HUES6 (cell line): ENCODE results near the gene MUC5B.

Experiments
- H3K27ac ChIP-seq: 2 replicates; pipeline ENCODE4 v1.7.0; 2013; ENCODE audit warnings: low read depth, mild to moderate bottlenecking, low read length, inconsistent platforms
- H3K27me3 ChIP-seq: 2 replicates; pipeline ENCODE4 v1.6.1; 2013; ENCODE audit warnings: low read length; ENCODE audit not compliant: control insufficient read depth, insufficient read depth
- H3K36me3 ChIP-seq: 2 replicates; pipeline ENCODE4 v1.6.1; 2013; ENCODE audit warnings: low read length; ENCODE audit not compliant: control insufficient read depth, insufficient read depth
- H3K4me1 ChIP-seq: 2 replicates; pipeline ENCODE4 v1.6.1; 2013; ENCODE audit warnings: low read length; ENCODE audit not compliant: control insufficient read depth, insufficient read depth
- H3K4me3 ChIP-seq: 2 replicates; pipeline ENCODE4 v1.5.1; 2013; ENCODE audit warnings: low read depth, low read length
- H3K9ac ChIP-seq: one replicate; pipeline ENCODE4 v1.6.1; 2013; ENCODE audit warnings: mild to moderate bottlenecking, low read length
- H3K9me3 ChIP-seq: 2 replicates; pipeline ENCODE4 v1.6.1; 2013; ENCODE audit warnings: low read depth, low read length; ENCODE audit not compliant: control insufficient read depth, insufficient read depth

Gene MUC5B

GRCh38 chr11:1193326-1194230, 29.3 kb upstream of the MUC5B start:
- H3K9me3 ChIP-seq = no peaks in the 10 kb centered on the region; the same call in 1 of the 2 replicates
- no peak overlapping the region for H3K9ac ChIP-seq
- peaks cover 22% of the 10 kb centered on the region for H3K27me3 ChIP-seq
- H3K36me3 ChIP-seq = no peaks in the 10 kb centered on the region
- H3K4me1 ChIP-seq = no peaks in the 10 kb centered on the region
- no peak overlapping the region for H3K4me3 ChIP-seq
- H3K27ac ChIP-seq = no peak overlapping the region

- Histone ChIP-seq H3K27me3 (peaks cover 17% of the 10 kb centered on the region), H3K27ac (no peak overlapping the region), H3K4me1 (no peaks in the 10 kb centered on the region), H3K36me3 (no peaks in the 10 kb centered on the region), H3K4me3 (no peak overlapping the region), H3K9ac (no peak overlapping the region), H3K9me3 (no peaks in the 10 kb centered on the region; the same call in 1 of the 2 replicates)
Observed at GRCh38 chr11:1194231-1194976, 28.5 kb upstream of the MUC5B start.

GRCh38 chr11:1194977-1195681, 27.7 kb upstream of the MUC5B start:
- Histone ChIP-seq H3K9me3 (no peaks in the 10 kb centered on the region; the same call in 1 of the 2 replicates), H3K27me3 (peaks cover 13% of the 10 kb centered on the region; the same call in 1 of the 2 replicates), H3K4me3 (no peak overlapping the region), H3K27ac (no peak overlapping the region), H3K4me1 (no peaks in the 10 kb centered on the region), H3K9ac (no peak overlapping the region), H3K36me3 (no peaks in the 10 kb centered on the region)

GRCh38 chr11:1195682-1196515, 27.0 kb upstream of the MUC5B start:
- H3K4me3 ChIP-seq = no peak overlapping the region
- peaks cover 7% of the 10 kb centered on the region; the same call in 1 of the 2 replicates for H3K27me3 ChIP-seq
- no peaks in the 10 kb centered on the region for H3K9me3 ChIP-seq
- H3K4me1 ChIP-seq = no peaks in the 10 kb centered on the region
- H3K9ac ChIP-seq = no peak overlapping the region
- no peak overlapping the region for H3K27ac ChIP-seq
- H3K36me3 ChIP-seq = no peaks in the 10 kb centered on the region

- H3K4me1 ChIP-seq = no peaks in the 10 kb centered on the region
- no peak overlapping the region for H3K27ac ChIP-seq
- H3K27me3 ChIP-seq = peaks cover 6% of the 10 kb centered on the region; the same call in 1 of the 2 replicates
- no peaks in the 10 kb centered on the region for H3K36me3 ChIP-seq
- no peaks in the 10 kb centered on the region for H3K9me3 ChIP-seq
- no peak overlapping the region for H3K4me3 ChIP-seq
- no peak overlapping the region for H3K9ac ChIP-seq
Observed at GRCh38 chr11:1196516-1197391, 26.1 kb upstream of the MUC5B start.

GRCh38 chr11:1197431-1197885, 25.4 kb upstream of the MUC5B start:
- H3K9ac ChIP-seq = no peak overlapping the region
- H3K27me3 ChIP-seq = peaks cover 6% of the 10 kb centered on the region; the same call in 1 of the 2 replicates
- H3K27ac ChIP-seq = no peak overlapping the region
- no peaks in the 10 kb centered on the region for H3K9me3 ChIP-seq
- no peak overlapping the region for H3K4me3 ChIP-seq
- H3K4me1 ChIP-seq = no peaks in the 10 kb centered on the region
- H3K36me3 ChIP-seq = no peaks in the 10 kb centered on the region

- H3K27ac ChIP-seq = no peak overlapping the region
- H3K4me3 ChIP-seq = no peak overlapping the region
- no peaks in the 10 kb centered on the region for H3K36me3 ChIP-seq
- H3K4me1 ChIP-seq = no peaks in the 10 kb centered on the region
- H3K9me3 ChIP-seq = no peaks in the 10 kb centered on the region
- H3K27me3 ChIP-seq = no peaks in the 10 kb centered on the region
- H3K9ac ChIP-seq = no peak overlapping the region
Observed at GRCh38 chr11:1197886-1198560, 24.8 kb upstream of the MUC5B start.

GRCh38 chr11:1198561-1199240, 24.2 kb upstream of the MUC5B start:
- no peak overlapping the region for H3K9ac ChIP-seq
- H3K4me3 ChIP-seq = no peak overlapping the region
- H3K36me3 ChIP-seq = no peaks in the 10 kb centered on the region
- H3K9me3 ChIP-seq = no peaks in the 10 kb centered on the region
- H3K27me3 ChIP-seq = no peaks in the 10 kb centered on the region
- H3K27ac ChIP-seq = no peak overlapping the region
- H3K4me1 ChIP-seq = no peaks in the 10 kb centered on the region; the same call in 1 of the 2 replicates

GRCh38 chr11:1199241-1199750, 23.6 kb upstream of the MUC5B start:
- H3K9me3 ChIP-seq = no peaks in the 10 kb centered on the region
- H3K9ac ChIP-seq = no peak overlapping the region
- H3K27me3 ChIP-seq = no peaks in the 10 kb centered on the region
- H3K27ac ChIP-seq = no peak overlapping the region
- H3K4me1 ChIP-seq = no peaks in the 10 kb centered on the region; the same call in 1 of the 2 replicates
- H3K4me3 ChIP-seq = no peak overlapping the region
- no peaks in the 10 kb centered on the region for H3K36me3 ChIP-seq
